Measurements from ENCODE around the gene THRAP3.
"Not testable (repeated sequence)": the region's sequence is repeated elsewhere in the genome, so short reads cannot be mapped to it uniquely, and the experiment has no call there.

The THRAP3 gene, protein sequence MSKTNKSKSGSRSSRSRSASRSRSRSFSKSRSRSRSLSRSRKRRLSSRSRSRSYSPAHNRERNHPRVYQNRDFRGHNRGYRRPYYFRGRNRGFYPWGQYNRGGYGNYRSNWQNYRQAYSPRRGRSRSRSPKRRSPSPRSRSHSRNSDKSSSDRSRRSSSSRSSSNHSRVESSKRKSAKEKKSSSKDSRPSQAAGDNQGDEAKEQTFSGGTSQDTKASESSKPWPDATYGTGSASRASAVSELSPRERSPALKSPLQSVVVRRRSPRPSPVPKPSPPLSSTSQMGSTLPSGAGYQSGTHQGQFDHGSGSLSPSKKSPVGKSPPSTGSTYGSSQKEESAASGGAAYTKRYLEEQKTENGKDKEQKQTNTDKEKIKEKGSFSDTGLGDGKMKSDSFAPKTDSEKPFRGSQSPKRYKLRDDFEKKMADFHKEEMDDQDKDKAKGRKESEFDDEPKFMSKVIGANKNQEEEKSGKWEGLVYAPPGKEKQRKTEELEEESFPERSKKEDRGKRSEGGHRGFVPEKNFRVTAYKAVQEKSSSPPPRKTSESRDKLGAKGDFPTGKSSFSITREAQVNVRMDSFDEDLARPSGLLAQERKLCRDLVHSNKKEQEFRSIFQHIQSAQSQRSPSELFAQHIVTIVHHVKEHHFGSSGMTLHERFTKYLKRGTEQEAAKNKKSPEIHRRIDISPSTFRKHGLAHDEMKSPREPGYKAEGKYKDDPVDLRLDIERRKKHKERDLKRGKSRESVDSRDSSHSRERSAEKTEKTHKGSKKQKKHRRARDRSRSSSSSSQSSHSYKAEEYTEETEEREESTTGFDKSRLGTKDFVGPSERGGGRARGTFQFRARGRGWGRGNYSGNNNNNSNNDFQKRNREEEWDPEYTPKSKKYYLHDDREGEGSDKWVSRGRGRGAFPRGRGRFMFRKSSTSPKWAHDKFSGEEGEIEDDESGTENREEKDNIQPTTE

DNA sequence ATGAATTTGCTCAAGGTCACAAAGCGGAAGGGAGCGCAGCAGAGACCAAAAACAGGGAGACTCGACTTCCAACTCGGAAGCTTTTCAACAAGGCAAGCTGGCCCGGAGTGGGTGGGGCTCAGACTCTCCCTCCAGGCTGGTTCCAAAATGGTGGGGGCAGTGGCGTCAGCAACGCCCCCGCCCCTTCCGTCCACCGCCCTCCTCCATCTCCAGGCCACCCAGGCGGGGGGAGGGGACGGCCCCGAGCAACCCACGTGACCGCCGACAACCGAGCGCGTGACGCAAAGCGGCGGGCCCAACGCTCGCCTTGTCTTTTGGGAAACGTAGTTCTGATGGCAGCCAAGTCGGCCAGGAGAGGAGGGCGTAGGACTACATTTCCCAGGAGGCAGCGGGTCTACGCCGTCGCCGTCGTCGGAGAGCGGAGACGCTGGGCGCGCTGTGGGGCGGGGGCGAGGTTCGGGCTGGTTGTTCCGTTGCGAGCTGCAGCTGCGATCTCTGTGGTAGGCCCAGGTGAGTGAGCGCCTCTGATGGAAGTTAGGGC is at the start of gene THRAP3:
Gene THRAP3, plus strand, starts transcription at position 448 of the 541 bp plus-strand sequence. CDS start 58,121 bp downstream, outside the sequence.
- DNase-seq (ENCODE audit: low read depth in 2 of 2) = peak; percentile 96 to 99

DNA sequence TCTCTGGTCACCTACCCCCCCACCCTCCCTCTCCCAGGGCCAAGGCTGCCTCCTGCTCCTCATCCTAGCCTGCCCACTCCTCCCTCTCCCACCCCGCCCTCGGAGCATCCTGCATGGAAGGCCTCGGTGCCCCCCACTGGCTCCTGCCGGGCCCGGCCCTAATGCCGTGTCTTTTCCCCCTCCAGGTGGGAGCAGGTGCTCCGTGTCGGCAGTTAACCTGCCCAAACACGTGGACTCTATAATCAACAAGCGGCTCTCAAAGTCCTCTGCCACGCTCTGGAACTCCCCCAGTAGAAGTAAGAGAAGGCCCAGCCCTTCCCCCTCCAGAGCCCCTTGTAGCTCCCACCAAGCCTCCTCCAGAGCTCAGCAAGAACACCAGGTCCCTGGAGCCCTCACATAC is 49.5 kb upstream of the THRAP3 start:
- no peak for DNase-seq (ENCODE audit: low read depth in 2 of 2)

DNA sequence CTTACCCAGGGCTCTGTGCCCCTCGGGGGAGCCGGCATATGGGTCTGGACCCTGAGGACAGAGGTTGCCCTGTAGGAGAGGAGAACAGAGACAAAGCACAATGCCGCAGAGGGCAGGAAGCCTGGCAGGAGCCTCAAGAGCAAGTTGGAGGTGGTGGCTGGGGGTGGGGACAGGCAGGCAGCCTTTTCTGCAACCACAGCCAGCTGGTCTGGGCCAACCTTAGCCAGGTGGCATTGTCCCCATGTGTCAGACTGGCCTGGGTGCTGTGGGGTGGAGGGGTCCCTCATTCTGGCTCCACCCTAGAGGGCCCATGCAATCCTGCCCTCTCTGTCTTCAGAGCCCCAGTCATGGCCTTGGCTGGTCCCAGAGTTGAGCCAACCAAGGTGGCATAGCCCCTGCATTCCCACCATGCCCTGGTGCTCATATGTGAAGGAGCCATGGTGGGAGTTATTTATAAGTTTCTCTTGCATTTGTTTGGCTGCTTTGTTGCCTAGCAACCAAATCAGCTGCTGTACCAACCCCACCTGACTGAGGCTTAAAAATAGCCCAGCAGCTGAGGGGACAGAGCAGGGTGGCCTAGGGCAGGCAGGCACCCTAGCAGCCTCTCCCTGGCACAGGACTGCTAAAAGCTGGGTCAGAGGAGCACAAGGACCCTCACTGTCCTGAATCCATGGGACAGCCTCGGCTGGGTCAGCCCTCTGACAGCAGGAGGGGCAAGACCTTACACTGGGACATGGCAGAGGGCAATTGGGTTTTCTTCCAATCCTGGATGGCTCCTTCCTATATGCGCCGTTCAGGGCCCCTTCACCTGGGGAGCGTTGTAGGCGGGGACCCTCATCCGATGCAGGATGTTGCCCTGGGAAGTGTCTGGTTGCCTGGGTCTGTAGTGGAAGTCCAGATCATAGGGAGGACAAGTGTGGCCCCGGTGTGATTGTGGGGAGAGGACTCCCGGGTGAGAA is 48.8 kb upstream of the THRAP3 start:
- DNase-seq (ENCODE audit: low read depth in 2 of 2) = no peak

DNA sequence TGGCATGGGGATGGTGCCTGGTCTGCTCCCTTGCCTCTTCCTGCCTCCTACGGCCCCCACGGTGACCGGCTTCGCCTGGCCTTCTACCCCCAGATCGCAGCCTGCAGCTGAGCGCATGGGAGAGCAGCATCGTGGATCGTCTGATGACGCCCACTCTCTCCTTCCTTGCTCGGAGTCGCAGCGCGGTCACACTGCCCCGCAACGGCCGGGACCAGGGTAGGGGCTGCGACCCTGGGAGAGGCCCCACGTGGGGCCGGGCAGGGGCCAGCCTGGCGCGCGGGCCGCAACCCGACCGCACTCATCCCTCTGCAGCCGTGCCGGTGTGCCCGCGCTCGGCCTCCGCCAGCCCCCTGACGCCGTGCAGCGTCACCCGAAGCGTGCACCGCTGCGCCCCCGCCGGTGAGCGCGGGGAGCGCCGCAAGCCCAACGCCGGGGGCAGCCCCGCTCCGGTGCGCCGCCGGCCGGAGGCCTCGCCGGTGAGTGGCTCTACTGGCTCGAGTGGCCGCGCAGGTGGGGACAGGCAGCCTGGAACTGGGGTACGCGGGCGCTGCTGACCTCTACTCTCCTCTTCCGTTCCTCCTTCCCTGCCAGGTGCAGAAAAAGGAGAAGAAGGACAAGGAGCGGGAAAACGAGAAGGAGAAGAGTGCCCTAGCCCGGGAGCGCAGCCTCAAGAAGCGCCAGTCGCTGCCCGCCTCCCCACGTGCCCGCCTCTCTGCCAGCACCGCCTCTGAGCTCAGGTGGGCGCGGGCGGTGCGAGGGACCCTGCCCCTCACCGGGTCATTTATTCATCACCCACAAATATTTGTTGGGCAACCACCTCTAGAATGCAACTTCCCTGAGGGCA is 47.9 kb upstream of the THRAP3 start:
- no peak for DNase-seq (ENCODE audit: low read depth in 2 of 2)

DNA sequence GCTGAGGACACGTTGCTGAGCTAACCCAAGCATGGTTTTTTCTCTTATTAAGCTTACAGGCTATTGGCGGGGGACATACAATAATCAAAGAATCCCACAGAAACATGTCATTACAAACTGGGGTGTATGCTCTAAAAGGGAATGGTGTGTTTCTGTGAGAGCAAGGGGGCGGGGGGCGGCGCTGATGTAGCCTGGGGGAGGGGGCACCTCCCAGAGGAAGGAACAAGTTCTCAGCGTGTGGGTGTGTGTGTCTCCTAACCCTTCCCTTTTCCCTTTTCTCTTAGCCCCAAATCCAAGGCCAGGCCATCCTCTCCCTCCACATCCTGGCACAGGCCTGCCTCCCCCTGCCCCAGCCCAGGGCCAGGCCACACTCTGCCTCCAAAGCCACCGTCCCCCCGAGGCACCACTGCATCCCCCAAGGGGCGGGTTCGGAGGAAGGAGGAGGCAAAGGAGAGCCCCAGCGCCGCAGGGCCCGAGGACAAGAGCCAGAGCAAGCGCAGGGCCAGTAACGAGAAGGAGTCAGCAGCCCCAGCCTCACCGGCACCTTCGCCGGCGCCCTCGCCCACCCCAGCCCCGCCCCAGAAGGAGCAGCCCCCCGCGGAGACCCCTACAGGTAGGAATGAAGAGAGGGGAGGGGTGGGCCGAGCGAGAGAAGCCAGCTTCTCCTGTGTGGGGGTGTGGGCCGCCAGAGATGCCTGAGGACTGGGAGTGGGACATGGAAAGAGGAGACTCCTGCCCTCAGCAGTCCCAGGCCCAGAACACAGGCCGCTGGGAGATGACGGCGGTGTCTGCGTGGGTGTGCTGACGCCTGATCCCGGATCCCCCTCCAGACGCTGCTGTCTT is 46.4 kb upstream of the THRAP3 start:
- DNase-seq (ENCODE audit: low read depth in 2 of 2) = no peak

DNA sequence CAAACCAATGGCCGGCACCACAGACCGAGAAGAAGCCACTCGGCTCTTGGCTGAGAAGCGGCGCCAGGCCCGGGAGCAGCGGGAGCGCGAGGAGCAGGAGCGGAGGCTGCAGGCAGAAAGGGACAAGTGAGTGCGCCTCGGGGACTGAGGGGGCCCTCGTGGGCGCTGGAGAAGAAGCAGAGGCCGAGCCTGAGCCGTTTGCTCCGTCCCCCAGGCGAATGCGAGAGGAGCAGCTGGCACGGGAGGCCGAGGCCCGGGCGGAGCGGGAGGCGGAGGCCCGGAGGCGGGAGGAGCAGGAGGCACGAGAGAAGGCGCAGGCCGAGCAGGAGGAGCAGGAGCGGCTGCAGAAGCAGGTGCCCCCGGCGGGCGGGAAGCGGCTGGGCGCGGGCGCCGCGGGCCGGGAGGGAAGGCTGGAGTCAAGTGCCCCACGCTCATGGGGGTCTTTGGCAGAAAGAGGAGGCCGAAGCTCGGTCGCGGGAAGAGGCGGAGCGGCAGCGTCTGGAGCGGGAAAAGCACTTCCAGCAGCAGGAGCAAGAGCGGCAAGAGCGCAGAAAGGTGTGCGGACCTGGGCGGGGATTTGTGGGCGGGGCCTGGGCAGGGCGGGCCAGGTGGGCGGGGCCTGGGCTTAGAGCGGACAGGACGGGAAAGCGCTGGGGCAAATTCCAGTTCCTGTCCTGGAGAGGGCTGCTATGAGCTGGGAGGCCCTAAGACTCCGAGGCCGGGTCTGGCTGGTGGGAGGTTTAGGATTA is 45.6 kb upstream of the THRAP3 start:
- DNase-seq (ENCODE audit: low read depth in 2 of 2) = no peak

DNA sequence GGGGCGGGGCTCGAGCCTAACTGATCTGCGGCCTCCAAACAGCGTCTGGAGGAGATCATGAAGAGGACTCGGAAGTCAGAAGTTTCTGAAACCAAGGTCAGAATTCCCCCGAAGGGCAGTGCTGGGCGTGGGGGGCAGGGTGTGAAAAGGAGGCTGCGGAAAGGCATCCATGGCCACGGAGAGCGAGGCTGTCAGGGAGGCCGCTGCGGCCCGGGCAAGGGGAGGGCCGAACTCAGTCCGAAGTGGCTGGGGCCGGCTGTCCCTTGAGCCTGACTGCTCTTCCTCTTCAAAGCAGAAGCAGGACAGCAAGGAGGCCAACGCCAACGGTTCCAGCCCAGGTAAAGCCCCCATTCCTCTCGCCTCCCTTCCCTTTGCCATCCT is 45.0 kb upstream of the THRAP3 start:
- DNase-seq (ENCODE audit: low read depth in 2 of 2) = no peak

DNA sequence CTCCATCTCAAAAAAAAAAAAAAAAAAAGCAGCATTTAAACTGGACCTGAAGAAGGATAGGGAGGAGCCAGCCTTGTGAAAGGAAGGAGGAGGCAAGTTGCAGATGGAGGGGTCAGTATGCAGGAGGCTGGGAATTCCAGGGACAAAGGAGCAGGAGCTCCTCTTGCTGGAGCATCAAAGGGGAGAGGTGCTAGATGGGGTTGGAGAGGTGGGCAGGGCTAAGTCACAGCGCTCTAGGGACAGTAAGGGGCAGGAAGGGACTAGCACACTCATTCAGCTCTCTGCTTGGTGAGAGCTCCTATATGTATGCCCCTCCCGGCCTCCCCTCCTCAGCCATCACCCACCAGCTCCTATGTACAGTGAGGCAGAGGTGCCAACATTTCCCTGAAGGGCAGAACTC is 41.5 kb upstream of the THRAP3 start:
- no peak for DNase-seq (ENCODE audit: low read depth in 2 of 2)

DNA sequence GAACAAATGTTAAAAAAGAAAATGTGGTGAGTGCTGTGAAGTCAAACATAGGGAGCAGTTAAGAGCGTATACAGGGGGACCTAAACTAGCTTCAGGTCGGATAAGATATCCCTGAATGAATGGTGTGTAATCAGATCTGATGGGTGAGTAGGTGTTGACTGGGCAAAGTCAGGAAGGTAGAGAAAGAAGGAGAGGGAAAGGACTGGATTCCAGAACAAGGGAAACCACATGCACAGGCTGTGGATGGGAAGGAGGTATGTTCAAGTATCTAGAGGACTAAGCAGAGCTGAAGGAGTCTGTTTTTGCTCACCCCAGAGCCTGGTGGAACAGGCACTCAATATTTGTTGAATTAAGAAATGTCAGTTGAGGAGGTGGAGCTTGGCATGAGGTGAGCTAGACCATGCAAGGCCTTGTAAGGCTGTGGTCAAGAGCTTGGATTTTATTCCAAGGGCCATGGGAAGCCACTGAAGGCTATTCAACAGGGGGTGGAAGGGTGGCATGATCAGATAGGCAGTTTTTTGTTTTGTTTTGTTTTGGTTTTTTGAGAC is 40.9 kb upstream of the THRAP3 start:
- DNase-seq (ENCODE audit: low read depth in 2 of 2) = no peak

DNA sequence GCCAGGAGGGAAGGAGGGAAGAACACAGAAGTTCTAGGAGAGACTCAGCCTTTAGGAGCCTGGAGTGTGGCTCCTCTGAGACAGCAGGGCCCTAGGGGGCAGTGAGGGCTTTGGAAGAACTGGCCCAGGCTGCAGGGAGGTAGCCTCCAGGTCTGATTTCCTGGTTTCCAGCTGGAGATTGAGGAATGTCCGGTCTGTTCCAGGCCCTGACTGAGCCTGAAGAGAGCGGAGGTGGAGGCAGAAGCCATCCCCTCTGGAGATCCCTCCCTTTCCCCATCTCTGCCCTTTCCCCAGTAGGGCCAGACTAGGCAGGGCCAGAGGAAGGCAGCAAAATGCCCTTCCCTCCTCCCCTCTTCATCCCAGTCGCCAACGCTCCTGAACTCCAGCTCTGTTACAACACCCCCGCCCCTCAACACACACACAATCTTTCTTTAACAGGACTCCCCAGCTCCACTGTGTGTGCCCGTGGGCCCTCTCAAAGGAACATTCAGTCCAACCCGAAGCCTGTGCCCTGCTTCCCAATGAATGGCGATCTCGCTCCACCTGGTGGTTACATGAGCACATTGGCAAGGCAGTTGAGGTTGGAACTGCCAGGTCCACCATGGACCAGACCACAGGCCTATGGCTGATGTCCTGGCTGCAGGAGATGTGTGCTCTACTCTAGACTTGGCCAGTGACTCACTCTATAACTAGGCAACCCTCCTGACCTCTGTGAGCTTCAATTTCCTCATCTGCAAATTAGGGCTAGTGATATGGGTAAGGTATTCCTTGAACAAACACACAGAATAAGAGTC is 36.2 kb upstream of the THRAP3 start:
- DNase-seq (ENCODE audit: low read depth in 2 of 2) = peak; percentile 53 to 66

DNA sequence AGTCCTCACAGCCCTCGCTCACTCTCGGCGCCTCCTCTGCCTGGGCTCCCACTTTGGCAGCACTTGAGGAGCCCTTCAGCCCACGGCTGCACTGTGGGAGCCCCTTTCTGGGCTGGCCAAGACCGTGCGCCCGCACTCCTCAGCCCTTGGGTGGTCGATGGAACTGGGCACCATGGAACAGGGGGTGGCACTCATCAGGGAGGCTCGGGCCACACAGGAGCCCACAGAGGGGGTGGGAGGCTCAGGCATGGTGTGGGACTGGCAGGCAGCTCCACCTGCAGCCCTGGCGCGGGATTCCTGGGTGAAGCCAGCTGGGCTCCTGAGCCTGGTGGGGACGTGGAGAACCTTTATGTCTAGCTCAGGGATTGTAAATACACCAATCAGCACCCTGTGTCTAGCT is 27.4 kb upstream of the THRAP3 start:
- DNase-seq (ENCODE audit: low read depth in 2 of 2) = not testable (repeated sequence)

DNA sequence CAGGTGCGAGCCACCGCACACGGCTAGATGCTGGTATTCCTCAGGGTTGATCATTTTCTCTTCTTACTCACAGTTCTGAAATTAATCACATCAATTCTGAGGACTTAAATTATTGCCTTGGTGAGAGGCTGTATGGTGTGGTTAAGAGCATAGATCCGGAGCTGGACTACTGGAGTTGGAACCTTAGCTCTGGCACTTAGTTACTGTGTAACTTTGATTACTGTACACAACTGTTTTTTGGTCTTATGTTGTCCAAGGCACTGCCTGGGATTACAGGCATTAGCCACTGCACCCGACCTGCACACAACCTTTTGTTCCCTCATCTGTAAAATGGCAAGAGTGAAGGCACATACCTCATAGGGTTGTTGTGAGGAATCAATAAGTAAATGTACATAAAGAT is 25.6 kb upstream of the THRAP3 start:
- DNase-seq (ENCODE audit: low read depth in 2 of 2) = no peak

DNA sequence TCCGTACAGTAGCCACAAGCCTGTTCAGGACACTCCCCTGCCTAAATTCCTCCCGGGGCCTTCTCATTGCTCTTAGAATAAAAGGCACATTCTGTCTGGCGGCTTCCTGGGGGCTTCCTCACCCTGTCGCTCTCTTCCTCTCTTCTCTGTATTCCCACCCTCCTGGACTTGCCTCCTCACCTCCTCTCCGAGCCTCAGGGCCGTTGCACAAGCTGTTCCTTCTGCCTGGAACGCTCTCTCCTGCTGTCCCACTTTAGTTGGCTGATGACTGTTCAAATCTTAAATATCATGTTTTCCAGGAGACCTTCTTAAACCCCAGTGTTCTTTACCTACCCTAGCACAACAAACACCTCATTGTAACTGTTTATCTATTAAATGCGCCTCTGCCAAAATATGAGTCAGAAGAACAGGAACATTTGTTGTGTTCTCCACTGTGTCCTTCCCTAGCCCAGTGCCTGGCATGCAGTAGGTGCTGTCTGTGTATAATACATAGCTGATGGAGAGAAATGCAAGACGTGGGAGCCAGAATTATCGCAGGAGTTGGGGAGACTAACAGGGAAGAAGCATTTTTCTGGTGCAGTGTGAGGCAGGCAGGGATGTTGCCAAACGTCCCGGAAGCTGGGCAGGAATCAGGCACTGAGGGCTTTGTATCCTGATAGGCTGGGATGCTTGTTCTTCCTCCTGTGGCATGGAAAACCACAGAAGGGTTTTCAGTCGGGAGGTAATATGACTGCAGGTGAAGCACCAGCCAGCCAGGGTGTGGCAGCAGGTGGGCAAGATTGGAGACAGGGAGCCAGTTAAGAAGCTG is 24.1 kb upstream of the THRAP3 start:
- no peak for DNase-seq (ENCODE audit: low read depth in 2 of 2)

DNA sequence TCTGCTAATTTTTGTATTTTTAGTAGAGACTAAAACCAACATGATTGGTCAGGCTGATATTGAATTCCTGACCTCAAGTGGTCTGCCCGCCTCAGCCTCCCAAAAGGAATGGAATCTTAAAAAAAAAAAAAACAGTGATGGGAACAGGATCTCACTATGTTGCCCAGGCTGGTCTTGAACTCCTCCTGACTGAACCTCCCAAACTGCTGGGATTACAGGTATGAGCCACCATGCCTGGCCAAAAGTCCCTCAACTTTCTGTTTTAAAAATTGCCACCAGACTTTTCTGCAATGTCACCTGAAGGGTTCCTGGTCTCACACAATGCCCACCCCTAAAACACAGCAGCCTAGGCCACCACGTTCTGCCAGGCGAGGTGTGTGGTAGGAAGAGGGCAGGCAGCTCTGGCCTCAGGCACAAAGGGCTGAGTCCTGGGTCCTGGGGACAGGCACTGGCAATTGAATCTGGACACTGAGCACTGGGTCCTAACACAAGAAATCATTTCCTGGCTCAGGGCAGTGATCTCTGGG is 21.2 kb upstream of the THRAP3 start:
- no peak for DNase-seq (ENCODE audit: low read depth in 2 of 2)

DNA sequence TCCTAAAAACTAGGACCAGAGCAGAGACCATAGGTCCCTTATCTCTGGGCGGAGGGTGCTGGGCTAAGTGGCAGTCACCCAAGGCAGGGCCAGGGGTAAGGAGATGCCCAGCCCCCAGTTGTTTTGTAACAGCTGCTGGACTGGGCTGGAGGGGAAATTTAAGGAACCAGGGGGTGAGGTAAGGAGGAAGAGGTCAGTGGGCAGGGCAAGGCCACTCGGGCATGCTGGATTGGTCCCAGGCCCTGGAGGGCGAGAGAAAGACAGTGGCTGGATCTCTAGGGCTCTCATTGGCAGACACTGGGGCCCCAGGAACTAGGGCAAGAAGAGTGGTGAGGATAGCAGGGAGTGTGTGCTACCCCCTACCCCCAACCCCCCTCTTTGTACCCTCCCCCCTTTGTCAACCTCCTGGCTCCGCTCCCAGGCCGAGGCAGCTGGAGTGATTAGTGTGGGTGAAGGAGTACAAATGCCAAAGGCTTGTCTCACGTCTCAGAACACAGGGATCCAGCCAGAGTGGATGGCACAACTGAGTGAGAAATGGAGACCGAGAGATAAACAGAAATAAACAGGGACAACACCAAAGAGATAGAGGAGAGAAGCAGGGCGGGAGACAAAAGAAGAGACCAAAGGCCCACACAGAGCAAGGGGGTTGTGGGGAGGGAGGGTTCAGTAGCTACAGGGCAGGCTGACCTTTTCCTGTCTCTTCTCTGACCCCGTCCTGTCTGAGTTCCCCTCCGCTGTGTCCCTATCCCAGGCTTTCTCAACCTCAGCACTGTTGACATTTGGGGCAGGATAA is 20.5 kb upstream of the THRAP3 start:
- no peak for DNase-seq (ENCODE audit: low read depth in 2 of 2)

All from stimulated activated CD4-positive, alpha-beta T cell treated with anti-CD3 and anti-CD28 coated beads, Interleukin-1b, Interleukin-23, amount 100 ng/mL, for 1 hour (primary cell).